ENCODE measurements around the gene ZNF410. TPM values are rescaled to one million over a fixed set of nuclear protein-coding genes. Genes with fewer than 3 reads are reported as not detected.
"Not testable (repeated sequence)": the region's sequence is repeated elsewhere in the genome, so short reads cannot be mapped to it uniquely, and the experiment has no call there.

Gene ZNF410, protein sequence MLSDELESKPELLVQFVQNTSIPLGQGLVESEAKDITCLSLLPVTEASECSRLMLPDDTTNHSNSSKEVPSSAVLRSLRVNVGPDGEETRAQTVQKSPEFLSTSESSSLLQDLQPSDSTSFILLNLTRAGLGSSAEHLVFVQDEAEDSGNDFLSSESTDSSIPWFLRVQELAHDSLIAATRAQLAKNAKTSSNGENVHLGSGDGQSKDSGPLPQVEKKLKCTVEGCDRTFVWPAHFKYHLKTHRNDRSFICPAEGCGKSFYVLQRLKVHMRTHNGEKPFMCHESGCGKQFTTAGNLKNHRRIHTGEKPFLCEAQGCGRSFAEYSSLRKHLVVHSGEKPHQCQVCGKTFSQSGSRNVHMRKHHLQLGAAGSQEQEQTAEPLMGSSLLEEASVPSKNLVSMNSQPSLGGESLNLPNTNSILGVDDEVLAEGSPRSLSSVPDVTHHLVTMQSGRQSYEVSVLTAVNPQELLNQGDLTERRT
- total RNA-seq (10 to 100 TPM; 46.2 to 47.3 TPM), polyA plus RNA-seq (10 to 100 TPM; 59.1 to 70.9 TPM)

DNA sequence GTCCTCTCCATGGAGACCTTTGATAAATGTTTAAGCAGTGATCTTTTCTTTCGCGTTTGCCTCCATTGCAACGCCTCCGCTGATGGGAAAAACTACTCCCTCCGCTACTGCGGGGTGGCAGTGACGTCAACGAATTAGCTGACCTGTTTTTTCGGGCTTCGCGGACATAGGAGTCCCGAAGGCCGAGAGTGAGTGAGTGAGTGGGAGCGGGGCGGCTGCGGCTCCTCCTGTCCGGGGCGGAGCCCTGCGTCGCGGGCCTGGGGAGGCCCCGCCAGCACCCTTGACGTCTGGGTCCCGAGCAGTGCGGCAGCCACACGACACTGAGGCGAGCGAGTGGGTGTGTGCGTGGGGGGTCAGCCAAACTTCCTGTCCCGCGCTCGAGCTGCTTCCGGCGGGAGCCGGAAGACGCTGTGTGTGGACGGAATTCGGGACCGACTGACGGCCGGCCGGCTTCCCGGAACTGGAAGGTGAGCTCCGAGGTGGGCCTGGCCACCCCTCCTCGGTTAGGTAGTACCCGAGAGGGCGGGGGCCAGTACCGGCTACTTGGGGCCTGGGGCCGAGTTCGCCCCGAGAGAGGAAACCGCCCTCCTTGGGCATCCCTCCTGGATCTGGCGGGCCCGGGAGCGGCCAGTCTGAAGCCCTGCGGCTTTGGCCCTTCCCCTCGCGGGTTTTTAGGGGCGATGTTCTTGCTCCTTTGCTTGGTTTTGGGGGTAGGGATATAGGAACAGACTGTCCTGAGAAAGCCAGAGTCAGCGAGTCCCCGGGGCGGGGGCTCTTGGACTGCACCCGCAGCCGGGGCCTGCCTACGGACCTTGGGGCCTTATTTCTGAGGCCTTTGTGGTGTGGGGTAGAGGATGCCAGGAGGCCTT lies at the start of gene ZNF410:
Gene ZNF410 (plus strand): TSS at position 411 of the 869 bp plus-strand sequence. CDS start 5,317 bp downstream, outside the sequence.
- no peaks in the 10 kb centered on the region for H3K27me3 ChIP-seq (ENCODE audit: insufficient read depth, low read length)
- peaks cover 34 to 55% (median 42%) of the 10 kb centered on the region in 4 donors for H3K4me1 Mint-ChIP-seq
- peaks cover 3 to 24% of the 10 kb centered on the region in 2 donors for H3K36me3 Mint-ChIP-seq

DNA sequence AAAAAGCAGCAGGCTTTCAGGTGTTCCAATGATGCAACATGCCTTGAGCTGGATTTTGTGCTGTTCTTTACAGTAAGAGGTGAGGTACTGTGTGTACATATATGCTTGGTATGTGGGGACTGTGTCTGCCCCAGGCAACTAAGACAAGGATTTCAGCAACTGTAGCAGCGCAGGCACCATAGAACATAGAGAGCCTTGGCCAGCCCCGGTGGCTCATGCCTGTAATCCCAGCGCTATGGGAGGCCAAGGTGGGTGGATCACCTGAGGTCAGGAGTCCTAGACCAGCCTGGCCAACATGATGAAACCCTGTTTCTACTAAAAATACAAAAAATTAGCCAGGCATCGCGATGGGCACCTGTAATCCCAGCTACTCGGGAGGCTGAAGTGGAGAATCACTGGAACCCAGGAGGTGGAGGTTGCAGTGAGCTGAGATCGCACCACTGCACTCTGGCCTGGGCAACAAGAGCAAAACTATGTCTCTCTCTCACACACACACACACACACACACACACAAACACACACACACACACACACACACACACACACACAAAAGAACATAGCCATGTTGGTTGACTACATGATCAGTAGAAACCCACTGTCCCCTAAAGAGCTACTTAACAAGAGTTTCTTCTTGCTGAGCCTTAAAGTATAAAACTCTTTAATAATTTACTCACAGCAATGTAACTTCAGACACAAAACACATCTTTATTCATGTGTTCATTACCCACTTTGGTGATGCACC lies 48.2 kb upstream of the ZNF410 start:
- H3K27ac Mint-ChIP-seq; H3K36me3 ChIP-seq (ENCODE audit: insufficient read depth, low read length); H3K4me1 ChIP-seq (ENCODE audit: insufficient read depth, low read length); H3K4me3 ChIP-seq (ENCODE audit: low read length in 2 of 2); intact Hi-C loops (cut with micrococcal nuclease); H3K9me3 Mint-ChIP-seq; H3K36me3 Mint-ChIP-seq; POLR2A ChIA-PET (ENCODE audit: partially characterized antibody); DNase-seq; H3K9me3 ChIP-seq (ENCODE audit: control insufficient read depth in 1 of 2, low read length in 2 of 2); H3K27ac ChIP-seq (ENCODE audit: low read depth, low read length); H3K4me3 Mint-ChIP-seq; H3K27me3 ChIP-seq (ENCODE audit: insufficient read depth, low read length); H3K27me3 Mint-ChIP-seq; H3K4me1 Mint-ChIP-seq: not testable (repeated sequence)
- CTCF ChIA-PET (ENCODE audit: partially characterized antibody): interaction anchor here (1.1 kb wide), 2 partner anchors 9 to 14 kb away, joined by 3 to 4 read pairs; partner anchors contain the start of gene PTGR2

More for the DNA sequence above, at the start of gene ZNF410:
- CTCF ChIA-PET (ENCODE audit: partially characterized antibody): interaction anchor here (1.0 to 2.1 kb wide), 3 partner anchors 10 to 158 kb away, joined by 3 to 8 read pairs (median 4); partner anchors contain the start of gene PTGR2
- intact Hi-C loops (cut with micrococcal nuclease): loop anchor here (1.0 to 2.0 kb wide), 3 partner anchors 34 to 132 kb away; partner anchors contain the start of genes BBOF1, COQ6, ENTPD5 and FAM161B
- Mint-ChIP-seq H3K27ac (peak within 1 kb of the TSS; percentile 85 to 100 (median 99)), H3K27me3 (no peaks in the 10 kb centered on the region), H3K9me3 (no peaks in the 10 kb centered on the region), H3K4me3 (peak within 1 kb of the TSS; percentile 89 to 99 (median 98))
- Histone ChIP-seq H3K9me3 (ENCODE audit: control insufficient read depth in 1 of 2, low read length in 2 of 2) (no peaks in the 10 kb centered on the region), H3K4me1 (ENCODE audit: insufficient read depth, low read length) (peaks cover 43% of the 10 kb centered on the region), H3K27ac (ENCODE audit: low read depth, low read length) (peak within 1 kb of the TSS; percentile 96), H3K36me3 (ENCODE audit: insufficient read depth, low read length) (no peaks in the 10 kb centered on the region), H3K4me3 (ENCODE audit: low read length in 2 of 2) (peak within 1 kb of the TSS; percentile 89)
- peak; percentile 84 to 90 (median 86) for DNase-seq
- POLR2A ChIA-PET (ENCODE audit: partially characterized antibody): interaction anchor here (0.6 to 3.6 kb wide), 19 partner anchors 9 to 663 kb away, joined by 3 to 30 read pairs (median 5); partner anchors contain the start of genes ACOT2, BBOF1, COQ6 and ENTPD5

DNA sequence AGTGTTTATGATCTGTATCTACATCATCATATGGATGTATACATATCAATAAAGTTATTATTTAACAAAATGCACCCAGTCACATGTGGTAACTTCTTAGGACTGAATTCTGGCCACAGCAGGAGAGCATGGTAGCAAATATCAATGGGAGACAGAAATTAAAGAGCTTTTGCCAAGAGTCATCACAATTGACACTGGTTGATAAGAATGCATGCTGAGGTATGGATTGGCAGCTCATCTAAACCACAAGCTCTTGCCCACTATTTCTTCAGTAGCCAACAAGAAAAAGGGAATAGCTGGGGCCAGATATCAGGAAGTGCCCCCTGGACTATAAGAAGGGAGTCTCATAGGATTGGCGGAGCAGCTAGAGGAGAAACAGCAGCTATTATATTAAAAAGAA lies 44.5 kb upstream of the ZNF410 start:
- Histone ChIP-seq H3K27me3 (ENCODE audit: insufficient read depth, low read length) (no peaks in the 10 kb centered on the region), H3K4me3 (ENCODE audit: low read length in 2 of 2) (no peak overlapping the region), H3K36me3 (ENCODE audit: insufficient read depth, low read length) (no peaks in the 10 kb centered on the region), H3K9me3 (ENCODE audit: control insufficient read depth in 1 of 2, low read length in 2 of 2) (no peaks in the 10 kb centered on the region), H3K27ac (ENCODE audit: low read depth, low read length) (no peak overlapping the region), H3K4me1 (ENCODE audit: insufficient read depth, low read length) (no peaks in the 10 kb centered on the region)
- CTCF ChIA-PET (ENCODE audit: partially characterized antibody): no interaction called here
- Mint-ChIP-seq H3K4me3 (no peak overlapping the region), H3K36me3 (no peaks in the 10 kb centered on the region), H3K9me3 (no peaks in the 10 kb centered on the region), H3K27me3 (no peaks in the 10 kb centered on the region), H3K4me1 (no peaks in the 10 kb centered on the region), H3K27ac (no peak overlapping the region)
- POLR2A ChIA-PET (ENCODE audit: partially characterized antibody): interaction anchor here (0.7 kb wide), 1 partner anchor 10 kb away, joined by 3 read pairs; the partner anchor contains the start of gene PTGR2
- no peak for DNase-seq
- intact Hi-C loops (cut with micrococcal nuclease): no loop called here

DNA sequence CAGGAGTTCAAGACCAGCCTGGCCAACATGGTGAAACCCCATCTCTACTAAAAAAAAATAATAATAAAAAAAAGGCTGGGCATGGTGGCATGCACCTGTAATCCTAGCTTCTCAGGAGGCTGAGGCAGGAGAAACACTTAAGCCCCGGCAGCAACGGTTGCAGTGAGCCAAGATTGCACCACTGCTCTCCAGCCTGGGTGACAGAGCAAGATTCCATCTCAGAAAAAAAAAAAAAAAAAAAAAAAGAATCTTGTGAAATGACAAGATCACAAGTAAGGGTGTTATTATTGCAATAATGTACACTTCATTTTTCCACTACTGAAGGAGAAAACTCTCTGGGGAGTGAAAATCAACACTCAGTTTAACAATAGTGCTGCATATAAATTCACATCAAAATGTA lies 43.8 kb upstream of the ZNF410 start:
- Mint-ChIP-seq H3K9me3 (no peaks in the 10 kb centered on the region), H3K27me3 (no peaks in the 10 kb centered on the region), H3K27ac (no peak overlapping the region), H3K4me1 (no peaks in the 10 kb centered on the region), H3K36me3 (no peaks in the 10 kb centered on the region), H3K4me3 (no peak overlapping the region)
- Histone ChIP-seq H3K4me1 (ENCODE audit: insufficient read depth, low read length) (no peaks in the 10 kb centered on the region), H3K27ac (ENCODE audit: low read depth, low read length) (no peak overlapping the region), H3K4me3 (ENCODE audit: low read length in 2 of 2) (no peak overlapping the region), H3K9me3 (ENCODE audit: control insufficient read depth in 1 of 2, low read length in 2 of 2) (no peaks in the 10 kb centered on the region), H3K36me3 (ENCODE audit: insufficient read depth, low read length) (no peaks in the 10 kb centered on the region), H3K27me3 (ENCODE audit: insufficient read depth, low read length) (no peaks in the 10 kb centered on the region)
- POLR2A ChIA-PET (ENCODE audit: partially characterized antibody): interaction anchor here (0.7 kb wide), 1 partner anchor 9 kb away, joined by 3 read pairs; the partner anchor contains the start of gene PTGR2
- CTCF ChIA-PET (ENCODE audit: partially characterized antibody): interaction anchor here (1.5 kb wide), 1 partner anchor 9 kb away, joined by 3 read pairs; the partner anchor contains the start of gene PTGR2
- DNase-seq: no peak
- intact Hi-C loops (cut with micrococcal nuclease): no loop called here

DNA sequence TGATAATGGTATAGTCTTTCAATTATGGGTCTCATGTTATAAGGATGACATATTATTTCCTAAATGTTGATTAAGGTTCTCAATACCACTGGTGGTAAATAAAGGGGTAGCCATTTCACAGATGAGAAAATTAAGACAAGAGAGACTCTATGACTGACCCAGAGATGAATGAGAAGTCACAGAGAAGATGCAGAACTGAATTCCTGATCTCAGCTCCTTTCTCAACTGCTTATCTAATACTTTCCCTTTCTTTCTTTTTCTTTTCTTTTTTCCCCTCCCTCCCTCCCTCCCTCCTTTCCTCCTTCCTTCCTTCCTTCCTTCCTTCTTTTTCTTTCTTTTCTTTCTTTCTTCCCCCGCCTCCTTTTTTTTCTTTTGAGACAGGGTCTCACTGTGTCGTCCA lies 43.4 kb upstream of the ZNF410 start:
- H3K9me3 ChIP-seq (ENCODE audit: control insufficient read depth in 1 of 2, low read length in 2 of 2): no peaks in the 10 kb centered on the region
- no peak overlapping the region for H3K27ac Mint-ChIP-seq
- no peaks in the 10 kb centered on the region for H3K36me3 ChIP-seq (ENCODE audit: insufficient read depth, low read length)
- no peaks in the 10 kb centered on the region for H3K4me1 Mint-ChIP-seq
- no peak overlapping the region for H3K4me3 ChIP-seq (ENCODE audit: low read length in 2 of 2)
- CTCF ChIA-PET (ENCODE audit: partially characterized antibody): interaction anchor here (1.5 kb wide), 1 partner anchor 8 kb away, joined by 3 read pairs; the partner anchor contains the start of gene PTGR2
- no peaks in the 10 kb centered on the region for H3K27me3 Mint-ChIP-seq
- no peak overlapping the region for H3K27ac ChIP-seq (ENCODE audit: low read depth, low read length)
- H3K4me1 ChIP-seq (ENCODE audit: insufficient read depth, low read length): no peaks in the 10 kb centered on the region
- POLR2A ChIA-PET (ENCODE audit: partially characterized antibody): no interaction called here
- no peaks in the 10 kb centered on the region for H3K36me3 Mint-ChIP-seq
- H3K27me3 ChIP-seq (ENCODE audit: insufficient read depth, low read length): no peaks in the 10 kb centered on the region
- no peak overlapping the region for H3K4me3 Mint-ChIP-seq
- intact Hi-C loops (cut with micrococcal nuclease): no loop called here
- DNase-seq: no peak
- no peaks in the 10 kb centered on the region for H3K9me3 Mint-ChIP-seq

DNA sequence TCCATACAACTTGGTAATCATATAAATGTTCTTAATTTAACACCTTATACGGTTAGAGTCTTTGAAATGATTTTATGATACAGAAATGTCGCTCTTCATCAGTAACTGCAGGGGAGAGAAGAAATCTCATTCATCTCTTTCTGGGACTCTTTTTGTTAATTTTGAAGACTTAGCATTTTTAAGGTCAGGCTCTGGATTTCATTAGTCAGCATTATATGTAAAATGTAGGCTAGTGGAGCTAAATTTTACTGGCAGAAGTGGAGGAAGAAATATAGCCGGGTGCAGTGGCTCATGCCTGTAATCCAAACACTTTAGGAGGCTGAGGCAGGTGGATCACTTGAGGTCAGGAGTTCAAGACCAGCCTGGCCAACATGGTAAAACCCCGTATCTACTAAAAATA lies 39.7 kb upstream of the ZNF410 start:
- no peak for DNase-seq
- Mint-ChIP-seq H3K4me3 (no peak overlapping the region), H3K27me3 (no peaks in the 10 kb centered on the region), H3K27ac (peak overlapping the region in 1 of 7 donors; percentile 59), H3K9me3 (no peaks in the 10 kb centered on the region), H3K36me3 (peaks cover 0 to 4% of the 10 kb centered on the region in 2 donors), H3K4me1 (peaks cover 4 to 12% (median 9%) of the 10 kb centered on the region in 4 donors)
- peaks cover 6% of the 10 kb centered on the region for H3K4me1 ChIP-seq (ENCODE audit: insufficient read depth, low read length)
- ChIA-PET POLR2A (ENCODE audit: partially characterized antibody) (no interaction called here), CTCF (ENCODE audit: partially characterized antibody) (no interaction called here)
- no peaks in the 10 kb centered on the region for H3K27me3 ChIP-seq (ENCODE audit: insufficient read depth, low read length)
- H3K4me3 ChIP-seq (ENCODE audit: low read length in 2 of 2): no peak overlapping the region
- intact Hi-C loops (cut with micrococcal nuclease): no loop called here
- no peaks in the 10 kb centered on the region for H3K9me3 ChIP-seq (ENCODE audit: control insufficient read depth in 1 of 2, low read length in 2 of 2)
- no peak overlapping the region for H3K27ac ChIP-seq (ENCODE audit: low read depth, low read length)
- no peaks in the 10 kb centered on the region for H3K36me3 ChIP-seq (ENCODE audit: insufficient read depth, low read length)

Measured in CD4-positive, alpha-beta memory T cell (primary cell).